Femur (tissue), 1 donor: ENCODE data around the gene NSMCE1.
A peak's percentile ranks its signal among the peaks of the same experiment; 100 is the strongest.
"Not testable (repeated sequence)": the region's sequence is repeated elsewhere in the genome, so short reads cannot be mapped to it uniquely, and the experiment has no call there.

ENCODE experiments used
- DNase-seq: peaks from one replicate; pipeline ENCODE4 v3.0.0-alpha.2; 2017

The NSMCE1 gene

GRCh38 chr16:27214084-27214961 lies 54.2 kb downstream of the NSMCE1 start:
- DNase-seq, result no peak

- DNase-seq, result no peak
Observed at GRCh38 chr16:27211026-27211425, 57.5 kb downstream of the NSMCE1 start.

GRCh38 chr16:27210174-27210573 lies 58.4 kb downstream of the NSMCE1 start:
- no peak for DNase-seq

GRCh38 chr16:27209591-27209990 lies 59.0 kb downstream of the NSMCE1 start:
- no peak for DNase-seq

- no peak for DNase-seq
Observed at GRCh38 chr16:27208796-27209195, 59.8 kb downstream of the NSMCE1 start.

GRCh38 chr16:27208081-27208680 lies 60.4 kb downstream of the NSMCE1 start:
- DNase-seq, result no peak

GRCh38 chr16:27207121-27207520 lies 61.5 kb downstream of the NSMCE1 start:
- DNase-seq, result not testable (repeated sequence)

GRCh38 chr16:27205423-27206065 lies 63.0 kb downstream of the NSMCE1 start:
- no peak for DNase-seq

GRCh38 chr16:27204312-27204915 lies 64.2 kb downstream of the NSMCE1 start:
- DNase-seq, result no peak

- peak; percentile 100 for DNase-seq
Observed at GRCh38 chr16:27203507-27204311, 64.9 kb downstream of the NSMCE1 start, which contains the start of gene KDM8. KDM8 (plus strand) TSS chr16:27203526; CDS start chr16:27210124, 6,598 bp downstream.

GRCh38 chr16:27202923-27203506 lies 65.6 kb downstream of the NSMCE1 start:
- no peak for DNase-seq

- DNase-seq, result not testable (repeated sequence)
Observed at GRCh38 chr16:27200914-27201313, 67.7 kb downstream of the NSMCE1 start.

- peak; percentile 62 for DNase-seq
Observed at GRCh38 chr16:27199736-27200135, 68.8 kb downstream of the NSMCE1 start.

- DNase-seq, result no peak
Observed at GRCh38 chr16:27199235-27199586, 69.4 kb downstream of the NSMCE1 start.

GRCh38 chr16:27198451-27199234 lies 69.9 kb downstream of the NSMCE1 start:
- DNase-seq, result no peak

GRCh38 chr16:27197004-27197403 lies 71.6 kb downstream of the NSMCE1 start:
- DNase-seq, result no peak

- DNase-seq, result no peak
Observed at GRCh38 chr16:27195941-27196595, 72.5 kb downstream of the NSMCE1 start.

- DNase-seq, result no peak
Observed at GRCh38 chr16:27195076-27195741, 73.4 kb downstream of the NSMCE1 start.

- no peak for DNase-seq
Observed at GRCh38 chr16:27193300-27193990, 75.1 kb downstream of the NSMCE1 start.
